ENCODE data around the gene PODXL. TPM values are rescaled to one million over a fixed set of nuclear protein-coding genes. Genes with fewer than 3 reads are reported as not detected.

Gene PODXL
- total RNA-seq, 2 experiments from 2014 or later: 0.45 to 0.51 TPM

DNA sequence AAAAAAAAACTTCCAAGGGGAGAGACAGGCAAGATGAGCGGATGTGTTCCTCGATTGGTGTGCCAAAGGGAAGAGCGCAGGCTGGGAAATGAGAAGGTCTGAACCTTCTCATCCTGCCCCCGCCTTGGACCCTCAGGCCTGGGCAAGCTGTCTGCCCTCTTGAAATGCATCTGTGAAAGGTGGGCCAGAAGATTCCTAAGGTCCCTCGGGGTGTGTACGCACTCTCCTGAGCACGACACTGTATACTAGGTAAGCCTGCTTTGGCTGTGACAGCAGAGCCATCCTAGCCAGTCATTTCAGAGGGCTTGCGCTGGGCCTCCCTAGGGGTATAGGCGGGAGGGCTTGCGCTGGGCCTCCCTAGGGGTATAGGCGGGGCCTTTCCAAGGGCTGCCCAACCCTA, 26.8 kb downstream of the PODXL start:
- TF ChIP-seq, protein P1, sequence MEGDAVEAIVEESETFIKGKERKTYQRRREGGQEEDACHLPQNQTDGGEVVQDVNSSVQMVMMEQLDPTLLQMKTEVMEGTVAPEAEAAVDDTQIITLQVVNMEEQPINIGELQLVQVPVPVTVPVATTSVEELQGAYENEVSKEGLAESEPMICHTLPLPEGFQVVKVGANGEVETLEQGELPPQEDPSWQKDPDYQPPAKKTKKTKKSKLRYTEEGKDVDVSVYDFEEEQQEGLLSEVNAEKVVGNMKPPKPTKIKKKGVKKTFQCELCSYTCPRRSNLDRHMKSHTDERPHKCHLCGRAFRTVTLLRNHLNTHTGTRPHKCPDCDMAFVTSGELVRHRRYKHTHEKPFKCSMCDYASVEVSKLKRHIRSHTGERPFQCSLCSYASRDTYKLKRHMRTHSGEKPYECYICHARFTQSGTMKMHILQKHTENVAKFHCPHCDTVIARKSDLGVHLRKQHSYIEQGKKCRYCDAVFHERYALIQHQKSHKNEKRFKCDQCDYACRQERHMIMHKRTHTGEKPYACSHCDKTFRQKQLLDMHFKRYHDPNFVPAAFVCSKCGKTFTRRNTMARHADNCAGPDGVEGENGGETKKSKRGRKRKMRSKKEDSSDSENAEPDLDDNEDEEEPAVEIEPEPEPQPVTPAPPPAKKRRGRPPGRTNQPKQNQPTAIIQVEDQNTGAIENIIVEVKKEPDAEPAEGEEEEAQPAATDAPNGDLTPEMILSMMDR (IDR thresholded peaks at IDR 0.05): no peak
- Mint-ChIP-seq H3K27me3 (peaks cover 3% of the 10 kb centered on the region), H3K4me1 (ENCODE audit: low read depth) (peaks cover 4% of the 10 kb centered on the region), H3K4me3 (no peak overlapping the region), H3K9me3 (no peaks in the 10 kb centered on the region), H3K27ac (no peak overlapping the region), H3K36me3 (ENCODE audit: low read depth) (no peaks in the 10 kb centered on the region)
- intact Hi-C loops (cut with micrococcal nuclease): no loop called here
- DNase-seq (no peak), ATAC-seq (no peak)
- ChIA-PET CTCF (no interaction called here), POLR2A (no interaction called here)

DNA sequence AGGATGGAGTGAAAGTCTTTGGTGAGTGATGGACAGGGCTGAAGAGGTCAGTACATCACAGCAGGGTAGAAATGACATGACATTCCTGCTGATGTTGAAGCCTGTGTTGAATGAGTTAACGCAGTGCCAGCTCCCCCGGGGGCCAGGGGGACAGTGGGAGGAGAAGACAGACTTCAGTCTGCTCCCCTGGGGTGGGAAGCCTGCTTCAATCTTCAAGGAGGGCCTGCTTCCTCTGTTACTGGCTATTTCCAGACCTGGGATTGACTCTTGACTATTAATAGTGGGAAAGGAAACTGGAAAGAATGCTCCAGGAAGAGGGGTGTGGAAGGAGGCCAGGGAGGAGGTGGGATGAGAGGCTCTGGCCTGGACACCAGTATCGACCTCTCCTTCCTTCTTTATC, 27.2 kb downstream of the PODXL start:
- intact Hi-C loops (cut with micrococcal nuclease): no loop called here
- Mint-ChIP-seq H3K36me3 (ENCODE audit: low read depth) (no peaks in the 10 kb centered on the region), H3K27ac (no peak overlapping the region), H3K4me3 (no peak overlapping the region), H3K4me1 (ENCODE audit: low read depth) (peaks cover 4% of the 10 kb centered on the region), H3K9me3 (no peaks in the 10 kb centered on the region), H3K27me3 (peaks cover 3% of the 10 kb centered on the region)
- TF ChIP-seq, protein P1 (IDR thresholded peaks at IDR 0.05): no peak
- ATAC-seq: no peak
- ChIA-PET POLR2A (no interaction called here), CTCF (no interaction called here)
- no peak for DNase-seq

DNA sequence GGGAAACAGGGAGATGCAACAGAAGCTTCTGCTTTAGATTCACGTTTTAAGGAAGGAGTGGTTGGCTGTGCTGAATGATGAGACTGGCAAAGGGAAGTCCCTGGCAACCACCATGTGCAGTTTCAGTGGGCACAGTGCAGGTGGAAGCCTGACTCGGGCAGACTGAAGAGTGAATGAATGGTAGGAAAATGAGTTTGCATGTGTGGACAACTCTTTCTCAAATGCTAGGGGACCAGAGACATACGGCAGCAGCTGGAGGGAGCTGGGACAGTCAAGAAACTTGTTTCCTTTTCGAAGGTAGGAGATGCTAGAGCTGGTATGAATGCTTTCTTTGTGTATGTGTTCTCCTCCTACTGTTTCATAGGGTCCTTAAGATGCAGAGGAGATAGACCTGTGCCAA, 29.0 kb downstream of the PODXL start:
- TF ChIP-seq, protein P1 (IDR thresholded peaks at IDR 0.05): no peak
- no peak overlapping the region for H3K4me3 Mint-ChIP-seq
- intact Hi-C loops (cut with micrococcal nuclease): no loop called here
- H3K9me3 Mint-ChIP-seq: no peaks in the 10 kb centered on the region
- ChIA-PET CTCF (interaction anchor here (1.6 kb wide), 1 partner anchor 13 kb away, joined by 10 read pairs; no protein-coding TSS in a partner anchor), POLR2A (no interaction called here)
- DNase-seq: no peak
- peaks cover 9% of the 10 kb centered on the region for H3K4me1 Mint-ChIP-seq (ENCODE audit: low read depth)
- no peak for ATAC-seq
- no peak overlapping the region for H3K27ac Mint-ChIP-seq
- H3K36me3 Mint-ChIP-seq (ENCODE audit: low read depth): no peaks in the 10 kb centered on the region
- peaks cover 3% of the 10 kb centered on the region for H3K27me3 Mint-ChIP-seq

DNA sequence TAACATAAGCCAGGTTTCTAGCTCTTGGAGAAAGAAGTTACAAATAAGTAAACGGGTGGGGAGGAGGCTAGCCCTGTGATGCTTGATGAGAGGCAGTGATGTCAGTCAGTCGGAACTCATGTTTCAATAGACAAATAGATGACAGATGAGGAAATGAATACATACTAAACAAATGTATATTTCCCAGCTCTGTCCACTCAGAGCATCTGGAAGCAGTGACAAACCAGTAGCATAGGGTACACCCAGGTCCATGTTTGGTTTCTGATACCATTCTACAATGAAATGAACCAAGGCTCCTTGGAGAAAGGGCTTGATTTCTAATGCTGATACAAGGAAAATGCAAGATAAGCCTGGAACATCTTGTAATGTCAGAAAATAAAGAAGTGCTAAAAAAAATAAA, 30.6 kb downstream of the PODXL start:
- CTCF ChIA-PET: interaction anchor here (0.7 to 1.1 kb wide), 2 partner anchors 11 to 21 kb away, joined by 3 read pairs; no protein-coding TSS in a partner anchor

DNA sequence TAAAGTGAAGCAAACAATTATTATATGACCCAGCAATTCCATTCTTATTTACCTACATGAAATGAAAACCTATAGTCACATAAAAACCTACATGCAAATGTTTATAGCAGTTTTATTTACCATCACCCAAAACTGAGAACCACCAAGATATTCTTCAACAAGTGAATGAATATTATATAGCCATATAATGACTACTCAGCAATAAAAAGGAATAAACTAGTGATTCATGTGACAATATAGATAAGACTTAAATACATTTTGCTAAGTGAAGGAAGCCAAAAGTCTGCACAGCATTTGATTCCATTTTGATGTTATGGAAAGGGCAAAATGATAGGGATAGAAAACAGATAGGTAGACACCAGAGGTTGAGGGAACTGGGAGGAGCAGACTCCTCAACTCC, 31.7 kb downstream of the PODXL start:
- H3K27ac Mint-ChIP-seq: no peak overlapping the region
- TF ChIP-seq, protein P1 (IDR thresholded peaks at IDR 0.05): no peak
- intact Hi-C loops (cut with micrococcal nuclease): no loop called here
- DNase-seq (no peak), ATAC-seq (no peak)
- H3K27me3 Mint-ChIP-seq: peaks cover 3% of the 10 kb centered on the region
- H3K4me3 Mint-ChIP-seq: no peak overlapping the region
- ChIA-PET POLR2A (no interaction called here), CTCF (interaction anchor here (1.5 kb wide), 1 partner anchor 13 kb away, joined by 8 read pairs; no protein-coding TSS in a partner anchor)
- H3K4me1 Mint-ChIP-seq (ENCODE audit: low read depth): peaks cover 15% of the 10 kb centered on the region
- H3K36me3 Mint-ChIP-seq (ENCODE audit: low read depth): no peaks in the 10 kb centered on the region
- H3K9me3 Mint-ChIP-seq: no peaks in the 10 kb centered on the region

More for the DNA sequence above, 30.6 kb downstream of the PODXL start:
- H3K4me3 Mint-ChIP-seq: no peak overlapping the region
- no peaks in the 10 kb centered on the region for H3K36me3 Mint-ChIP-seq (ENCODE audit: low read depth)
- TF ChIP-seq, protein P1 (IDR thresholded peaks at IDR 0.05): no peak
- H3K9me3 Mint-ChIP-seq: no peaks in the 10 kb centered on the region
- intact Hi-C loops (cut with micrococcal nuclease): no loop called here
- no peak overlapping the region for H3K27ac Mint-ChIP-seq
- ATAC-seq (no peak), DNase-seq (no peak)
- peaks cover 15% of the 10 kb centered on the region for H3K4me1 Mint-ChIP-seq (ENCODE audit: low read depth)
- H3K27me3 Mint-ChIP-seq: peaks cover 3% of the 10 kb centered on the region
- POLR2A ChIA-PET: no interaction called here
